MCF 10A (cell line): ENCODE results near the gene MRGPRF. TPM values are rescaled to one million over a fixed set of nuclear protein-coding genes. Genes with fewer than 3 reads are reported as not detected.

Source experiments
- BruUV-seq: library from RNA; stranded (reverse); fragments of 400-500 nt; replicated peaks from 2 replicates; lab custom pipeline; 2021; lab: Mats Ljungman, UMichigan
- CTCF ChIA-PET: fragments of 300-600 bp; sonication (Branson Sonifier 250); formaldehyde crosslinking; extraction: SDS; loops from one replicate; lab custom pipeline; 2021; ENCODE audit warnings: antibody characterized with exemption, inconsistent platforms; lab: Yijun Ruan, JAX
- POLR2A ChIA-PET: fragments of 300-600, 350-650 bp; sonication (Branson Sonifier 250); formaldehyde crosslinking; extraction: SDS; loops from one replicate; lab custom pipeline; 2020; ENCODE audit warnings: antibody characterized with exemption, inconsistent platforms; lab: Yijun Ruan, JAX
- DNase-seq: peaks from one replicate; pipeline ENCODE4 v3.0.0-alpha.2; 2018; ENCODE audit not compliant: unreplicated experiment
- H3K27ac Mint-ChIP-seq: one replicate; pipeline ENCODE4 v1.8.0; 2022; ENCODE audit warnings: mild to moderate bottlenecking, low read depth, mixed read lengths; ENCODE audit not compliant: unreplicated experiment
- H3K27me3 Mint-ChIP-seq: one replicate; pipeline ENCODE4 v1.8.0; 2022; ENCODE audit warnings: mixed read lengths; ENCODE audit not compliant: insufficient read depth, unreplicated experiment
- H3K36me3 Mint-ChIP-seq: one replicate; pipeline ENCODE4 v1.8.0; 2022; ENCODE audit warnings: mild to moderate bottlenecking, moderate library complexity, mixed read lengths; ENCODE audit not compliant: insufficient read depth, unreplicated experiment
- H3K4me1 Mint-ChIP-seq: one replicate; pipeline ENCODE4 v1.8.0; 2022; ENCODE audit warnings: mixed read lengths; ENCODE audit not compliant: insufficient read depth, unreplicated experiment
- H3K4me3 Mint-ChIP-seq: one replicate; pipeline ENCODE4 v1.8.0; 2022; ENCODE audit warnings: mild to moderate bottlenecking, moderate library complexity, mixed read lengths; ENCODE audit not compliant: unreplicated experiment
- H3K9me3 Mint-ChIP-seq: one replicate; pipeline ENCODE4 v1.8.0; 2022; ENCODE audit warnings: mixed read lengths; ENCODE audit not compliant: unreplicated experiment
- CTCF ChIP-seq: fragments of 200-600 bp; IDR thresholded peaks from one replicate; pipeline ENCODE4 v1.8.0; 2022; ENCODE audit warnings: antibody characterized with exemption, mild to moderate bottlenecking; ENCODE audit not compliant: unreplicated experiment
- intact Hi-C: fragments of 100-400 bp; cut with micrococcal nuclease; formaldehyde crosslinking; loops from 2 replicates; pipeline ENCODE4 v1.14.1; 2022
- total RNA-seq: library from RNA; stranded (reverse); gene quantifications from 2 replicates; pipeline ENCODE4 v1.2.3, GENCODE V29; 2022

The MRGPRF gene
- total RNA-seq, 1 experiment from 2014 or later, result not detected

DNA sequence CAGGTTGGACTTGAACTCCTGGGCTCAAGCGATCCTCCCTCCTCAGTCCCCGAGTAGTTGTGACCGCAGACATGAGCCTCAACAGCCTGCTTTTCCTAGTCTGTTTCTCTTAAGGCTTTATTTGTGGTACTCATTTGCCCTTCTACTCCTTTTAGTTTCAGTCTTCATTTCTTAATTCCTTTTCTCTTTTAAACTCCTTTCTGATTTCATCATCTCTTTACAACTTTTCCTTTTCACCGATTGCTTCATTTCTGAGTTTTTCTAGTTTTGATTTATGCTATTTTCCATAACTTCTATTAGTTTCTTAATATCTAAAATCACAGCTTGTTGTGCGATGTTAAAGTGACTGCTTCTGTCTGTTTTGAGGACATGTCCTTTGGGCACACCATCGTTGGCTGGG lies 17.3 kb upstream of the MRGPRF start:
- H3K9me3 Mint-ChIP-seq, result no peaks in the 10 kb centered on the region
- TF ChIP-seq CTCF, result no peak
- H3K27me3 Mint-ChIP-seq, result peaks cover 13% of the 10 kb centered on the region
- POLR2A ChIA-PET, result no interaction called here
- no peak for DNase-seq
- H3K4me3 Mint-ChIP-seq, result no peak overlapping the region
- no peaks in the 10 kb centered on the region for H3K36me3 Mint-ChIP-seq
- H3K27ac Mint-ChIP-seq, result no peak overlapping the region
- no TSS peak for BruUV-seq
- intact Hi-C loops, result no loop called here
- CTCF ChIA-PET, result interaction anchor here (0.7 to 0.8 kb wide), 2 partner anchors 18 to 583 kb away, joined by 3 to 4 read pairs; no protein-coding TSS in a partner anchor
- H3K4me1 Mint-ChIP-seq, result no peaks in the 10 kb centered on the region

DNA sequence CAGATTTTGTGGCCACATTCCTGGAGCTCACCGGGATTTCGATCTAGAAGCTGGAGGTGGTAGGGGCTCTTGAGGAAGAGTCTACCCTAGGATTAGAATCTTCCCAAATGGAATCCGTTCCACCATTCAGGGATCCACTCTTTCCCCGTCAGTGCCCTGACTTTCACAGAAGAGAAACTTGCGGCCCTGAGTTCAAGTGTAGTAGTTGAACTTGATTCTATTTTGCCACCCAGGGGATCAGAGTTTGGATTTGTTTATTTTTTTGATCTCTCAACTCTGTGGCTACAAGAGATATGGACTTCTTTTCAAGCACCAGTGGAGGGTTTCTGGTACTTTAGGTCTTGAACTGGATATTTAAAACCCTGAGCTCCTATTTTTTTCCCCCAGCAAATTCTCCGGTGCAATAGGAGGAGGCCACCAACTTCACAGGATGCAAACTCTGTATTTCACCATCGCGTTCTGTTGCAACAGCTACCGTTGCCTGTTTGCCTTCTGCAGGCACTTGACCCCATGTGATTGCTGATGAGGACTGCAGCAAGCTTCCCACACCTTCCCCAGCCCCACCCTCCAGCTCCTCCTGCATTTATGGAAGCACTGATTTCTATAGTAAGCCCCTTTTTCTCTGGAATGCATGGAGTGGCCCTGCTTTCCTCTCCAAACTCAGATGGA lies 14.8 kb upstream of the MRGPRF start:
- POLR2A ChIA-PET, result interaction anchor here (0.6 kb wide), 2 partner anchors 216 to 413 kb away, joined by 3 read pairs; no protein-coding TSS in a partner anchor
- no peak for DNase-seq
- Mint-ChIP-seq H3K4me1 (no peaks in the 10 kb centered on the region), H3K36me3 (no peaks in the 10 kb centered on the region), H3K27me3 (peaks cover 13% of the 10 kb centered on the region), H3K27ac (no peak overlapping the region), H3K9me3 (no peaks in the 10 kb centered on the region), H3K4me3 (no peak overlapping the region)
- intact Hi-C loops, result no loop called here
- BruUV-seq, result no TSS peak
- TF ChIP-seq CTCF, result no peak
- CTCF ChIA-PET, result interaction anchor here (1.3 kb wide), 1 partner anchor 12 kb away, joined by 4 read pairs; no protein-coding TSS in a partner anchor

- no TSS peak for BruUV-seq
- no peak overlapping the region for H3K27ac Mint-ChIP-seq
- no peak for DNase-seq
- H3K9me3 Mint-ChIP-seq, result no peaks in the 10 kb centered on the region
- H3K4me1 Mint-ChIP-seq, result no peaks in the 10 kb centered on the region
- ChIA-PET POLR2A (no interaction called here), CTCF (no interaction called here)
- no peaks in the 10 kb centered on the region for H3K36me3 Mint-ChIP-seq
- no peak for TF ChIP-seq CTCF
- intact Hi-C loops, result no loop called here
- H3K4me3 Mint-ChIP-seq, result no peak overlapping the region
- no peaks in the 10 kb centered on the region for H3K27me3 Mint-ChIP-seq
These were observed 11.5 kb upstream of the MRGPRF start for GRCh38 chr11:69024509-69024908.

- no peaks in the 10 kb centered on the region for H3K9me3 Mint-ChIP-seq
- peaks cover 20% of the 10 kb centered on the region for H3K27me3 Mint-ChIP-seq
- TF ChIP-seq CTCF, result no peak
- ChIA-PET CTCF (interaction anchor here (0.7 kb wide), 1 partner anchor 1174 kb away, joined by 3 read pairs; no protein-coding TSS in a partner anchor), POLR2A (no interaction called here)
- no peak for DNase-seq
- H3K4me1 Mint-ChIP-seq, result no peaks in the 10 kb centered on the region
- no peaks in the 10 kb centered on the region for H3K36me3 Mint-ChIP-seq
- intact Hi-C loops, result no loop called here
- H3K4me3 Mint-ChIP-seq, result no peak overlapping the region
- no TSS peak for BruUV-seq
- no peak overlapping the region for H3K27ac Mint-ChIP-seq
These were observed 9.2 kb upstream of the MRGPRF start for GRCh38 chr11:69022260-69022659.
